GM21515 (cell line): Measurements from ENCODE around the gene HAPSTR1.

ENCODE experiments used
- ATAC-seq: cut with Tn5 transposase; IDR thresholded peaks from one replicate; pipeline ENCODE4 v1.9.1; 2021; ENCODE audit not compliant: unreplicated experiment

HAPSTR1 gene

DNA sequence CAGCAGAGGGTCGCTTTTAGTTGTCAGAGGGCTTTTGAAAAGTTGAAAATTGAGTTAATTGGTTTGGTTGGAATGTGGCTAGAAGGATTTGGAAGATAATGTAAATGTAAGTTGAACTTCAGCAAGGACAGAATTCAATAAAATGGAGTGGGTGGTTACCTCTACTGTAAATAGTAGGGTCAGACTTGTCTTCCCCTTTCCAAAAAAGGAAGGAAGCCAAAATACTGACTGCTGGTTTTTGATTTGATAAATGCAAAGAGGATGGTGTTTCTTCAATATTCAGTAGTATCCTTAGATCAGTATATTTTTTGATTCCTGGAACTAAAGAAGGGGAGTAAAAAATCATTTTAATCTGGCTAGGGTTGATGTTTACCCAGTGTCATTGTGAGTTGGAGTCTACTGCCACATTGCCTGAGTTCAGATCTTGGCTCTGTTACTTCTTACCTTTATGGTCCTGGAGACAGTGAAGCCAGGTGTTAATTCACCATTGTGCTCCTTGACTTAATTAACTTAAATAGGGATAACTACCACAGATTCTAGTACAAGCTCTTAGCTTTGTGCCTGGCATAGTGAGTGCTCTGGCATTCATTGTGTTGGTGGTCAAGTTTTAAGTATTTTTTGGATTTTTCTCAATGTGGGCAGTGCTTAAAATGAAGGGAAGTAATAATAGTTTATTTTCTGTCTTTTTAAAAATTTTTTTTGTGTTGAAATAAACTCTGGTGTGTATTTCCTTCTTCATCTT, 4.4 kb downstream of the HAPSTR1 start:
- no peak for ATAC-seq

DNA sequence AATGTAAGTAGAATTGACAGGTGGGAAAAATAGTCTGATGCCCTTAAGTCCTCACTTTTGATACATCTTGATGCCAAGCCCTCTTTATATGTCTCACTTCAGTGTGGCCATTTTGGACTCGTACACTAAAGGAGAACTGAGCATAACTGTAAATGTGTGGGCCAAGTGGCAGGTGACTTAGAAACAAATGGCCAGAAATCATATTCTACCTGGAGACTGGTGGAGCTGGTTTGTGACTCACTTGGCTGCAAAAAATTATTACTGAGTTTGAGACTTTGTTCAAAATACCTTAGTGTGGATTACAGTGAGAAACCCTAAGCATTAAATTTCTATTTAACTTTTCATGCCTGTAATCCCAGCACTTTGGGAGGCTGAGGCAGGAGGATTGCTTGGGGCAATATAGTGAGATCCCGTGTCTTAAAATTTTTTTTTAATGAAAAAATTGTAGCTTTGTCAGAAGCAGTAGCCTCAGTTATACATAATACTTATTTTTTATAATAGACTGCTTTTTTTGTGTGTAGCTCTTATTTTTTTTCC, 5.0 kb downstream of the HAPSTR1 start:
- no peak for ATAC-seq

GRCh38 chr16:9097266-9098219, 6.1 kb downstream of the HAPSTR1 start:
- no peak for ATAC-seq

GRCh38 chr16:9098377-9099090, 7.1 kb downstream of the HAPSTR1 start:
- no peak for ATAC-seq

- ATAC-seq = no peak
These were observed 7.7 kb downstream of the HAPSTR1 start for GRCh38 chr16:9099131-9099625.

- ATAC-seq = no peak
These were observed 10.9 kb downstream of the HAPSTR1 start for GRCh38 chr16:9102379-9102778.

GRCh38 chr16:9102943-9103342, 11.5 kb downstream of the HAPSTR1 start:
- no peak for ATAC-seq

GRCh38 chr16:9103546-9103945, 12.1 kb downstream of the HAPSTR1 start:
- no peak for ATAC-seq

DNA sequence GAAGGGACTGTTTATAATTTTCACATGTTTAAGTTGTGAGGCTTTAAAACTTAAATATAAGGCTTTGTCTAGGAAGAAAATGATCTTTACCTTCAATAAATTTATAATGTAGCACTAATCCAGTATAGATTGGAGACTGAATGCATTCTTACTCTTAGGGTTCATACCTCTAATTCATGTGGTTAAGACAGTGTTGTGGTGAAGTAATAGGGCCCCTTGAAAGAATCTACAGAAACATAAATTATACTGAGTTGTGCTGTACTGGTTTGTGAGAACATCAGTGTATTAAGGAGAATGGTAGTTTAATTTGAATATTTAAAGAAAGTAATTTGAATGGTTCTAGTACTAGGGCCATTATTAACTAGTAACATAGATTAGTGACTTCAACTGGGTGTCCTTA, 13.7 kb downstream of the HAPSTR1 start:
- ATAC-seq = no peak

- ATAC-seq = no peak
These were observed 15.9 kb downstream of the HAPSTR1 start for GRCh38 chr16:9107025-9107970.

DNA sequence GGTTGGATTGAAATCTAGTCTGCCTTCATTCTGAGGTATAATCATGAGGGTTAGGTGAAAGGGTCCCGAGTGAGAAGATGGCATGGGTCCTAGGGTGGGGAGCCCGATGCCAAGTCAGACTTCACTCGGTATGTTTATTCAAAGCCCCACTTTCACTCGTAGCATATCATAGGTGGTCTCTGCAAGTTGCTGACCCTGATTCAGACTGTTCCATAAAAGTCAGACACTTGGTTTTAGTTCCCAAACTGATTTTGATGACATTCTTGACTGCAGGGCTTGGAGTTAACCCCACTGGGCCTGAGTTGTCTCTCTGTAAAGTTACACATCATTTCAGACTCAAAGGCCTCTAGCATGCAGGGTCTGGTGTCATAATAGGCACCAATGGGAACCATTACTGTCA, 17.8 kb downstream of the HAPSTR1 start:
- no peak for ATAC-seq

- ATAC-seq = no peak
These were observed 20.9 kb downstream of the HAPSTR1 start for GRCh38 chr16:9112166-9112843.

GRCh38 chr16:9112844-9113186, 21.4 kb downstream of the HAPSTR1 start:
- ATAC-seq = no peak

GRCh38 chr16:9113707-9114106, 22.3 kb downstream of the HAPSTR1 start:
- no peak for ATAC-seq

DNA sequence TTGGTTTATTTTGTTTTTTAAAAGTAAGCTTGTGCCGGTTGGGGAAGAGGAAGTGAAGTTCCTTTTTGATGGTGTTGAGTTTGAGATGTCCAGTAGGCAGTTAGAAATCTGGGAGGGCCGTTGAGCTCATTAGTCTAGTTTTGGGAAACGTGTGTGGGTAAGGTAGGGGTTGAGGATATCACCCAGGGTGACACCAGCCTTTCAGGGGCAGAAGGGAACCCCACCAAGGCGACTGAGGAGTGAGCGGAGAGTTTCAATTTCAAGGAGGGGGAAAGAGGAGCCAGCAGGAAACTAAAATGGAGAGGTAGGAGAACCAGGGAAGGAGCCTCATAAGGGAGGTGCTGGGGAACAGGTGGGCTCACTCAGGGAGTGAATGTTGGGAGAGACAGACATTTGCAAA, 22.7 kb downstream of the HAPSTR1 start:
- ATAC-seq = no peak

DNA sequence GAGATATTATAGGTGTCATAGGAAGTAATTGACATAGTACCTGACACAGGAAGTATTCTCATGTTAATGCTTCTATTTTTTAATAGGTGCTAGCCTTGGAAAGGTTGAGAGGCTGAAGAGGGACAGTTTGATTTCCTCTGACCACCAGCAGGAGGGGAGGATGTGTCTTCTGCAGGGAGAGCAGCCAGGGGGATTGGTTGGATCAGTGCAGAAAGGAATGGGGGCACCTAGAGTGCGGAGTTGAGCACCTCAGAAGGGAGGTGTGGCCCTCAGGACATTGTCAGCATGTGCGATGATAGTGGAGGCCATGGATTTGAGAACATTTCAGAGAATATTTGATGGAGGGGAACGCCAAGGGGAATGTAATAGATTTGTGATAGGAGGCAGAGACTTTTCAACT, 23.4 kb downstream of the HAPSTR1 start:
- no peak for ATAC-seq

GRCh38 chr16:9115277-9115676, 23.8 kb downstream of the HAPSTR1 start:
- ATAC-seq = no peak

GRCh38 chr16:9116141-9116540, 24.7 kb downstream of the HAPSTR1 start:
- no peak for ATAC-seq

- no peak for ATAC-seq
These were observed 26.7 kb downstream of the HAPSTR1 start for GRCh38 chr16:9118170-9118569.
